Measurements from ENCODE around the gene TRAF3IP3.

Gene TRAF3IP3

DNA sequence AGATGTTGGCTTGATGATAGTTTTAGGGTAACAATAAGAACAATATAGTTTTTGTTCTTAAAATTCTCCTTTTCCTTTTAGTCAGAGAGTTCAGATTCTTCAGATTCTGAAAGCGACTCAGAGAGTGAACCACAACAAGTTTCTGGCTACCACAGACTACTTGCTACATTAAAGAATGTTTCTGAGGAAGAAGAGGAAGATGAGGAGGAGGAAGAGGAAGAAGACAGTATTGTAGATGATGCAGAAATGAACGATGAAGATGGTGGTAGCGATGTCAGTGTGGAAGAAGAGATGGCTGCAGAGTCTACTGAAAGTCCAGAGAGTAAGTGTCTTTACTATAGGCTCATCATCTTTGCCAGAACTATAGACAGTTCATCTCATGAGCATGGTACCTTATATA, 74.9 kb downstream of the TRAF3IP3 start:
- no peak for DNase-seq

DNA sequence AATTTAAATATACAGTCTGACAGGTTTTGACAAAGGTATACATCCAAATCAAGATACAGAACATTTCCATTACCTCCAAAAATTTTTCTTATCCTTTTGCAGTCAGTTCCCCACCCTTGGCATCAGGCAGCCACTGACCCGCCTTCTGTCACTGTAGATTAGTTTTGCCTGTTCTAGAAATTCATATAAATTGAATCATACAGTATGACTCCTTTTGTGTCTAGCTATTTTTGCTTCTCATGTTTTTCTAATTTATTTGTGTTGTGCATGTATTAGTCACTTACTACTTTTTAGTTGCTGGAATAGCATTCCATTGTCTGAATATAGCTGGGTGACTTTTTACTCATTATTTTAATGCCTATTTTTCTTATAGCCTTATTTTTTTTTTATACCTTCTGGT, 75.8 kb downstream of the TRAF3IP3 start:
- no peak for DNase-seq

All from NCI-H446 (cell line).